Heart left ventricle (tissue), 13 donors: Measurements from ENCODE around the gene UBA5.

ENCODE experiments used
- POLR2A ChIP-seq, 2 donors: fragments of 450-650 bp; IDR thresholded peaks; one replicate each; pipeline ENCODE4 v1.6.1; 2017; ENCODE audit warnings: antibody characterized with exemption in 2 of 2, mild to moderate bottlenecking in 2 of 2, moderate library complexity in 2 of 2
- TF ChIP-seq, protein P1 (sequence below), 12 donors: fragments of 200-600 bp; sonication (generic) in 4 of 12; IDR thresholded peaks; one replicate each; pipeline versions ENCODE4 v1.5.0 to v1.8.0; 2018 to 2022; ENCODE audit warnings: antibody characterized with exemption in 12 of 12, mild to moderate bottlenecking in 5 of 12
- donor health status: ischemic (EF 13 %, LVEDD 7.1; RV severe dilation, severe dysfunction).
- donor health status: DM: no; HTN: yes; CAD: no.
- donor health status: DM: no; HTN: no; CAD: no.
- donor health status: ischemic (EF 25% LVEDD 6.9; RV normal size, moderate dysfunction).
- donor health status: ischemic (EF 25% LVEDD 5.7; RV mildly dilated, moderate dysfunction).
- donor health status: ischemic (EF 35%, LVEDD 5.7; RV mildly dilated, moderate dysfunction).
- donor health status: nonischemic (EF 11% LVEDD 7.7; RV severe dilation, severe dysfunction).
- donor health status: DM: yes; HTN: yes; CAD: no.
- donor health status: PGD.
- donor health status: ischemic (EF 29% LVEDD 5.4; RV normal size, mild dysfunction).
- donor health status: nonischemic (EF 23%, LVEDD 6.1; RV moderate dilation, normal function).

DNA sequence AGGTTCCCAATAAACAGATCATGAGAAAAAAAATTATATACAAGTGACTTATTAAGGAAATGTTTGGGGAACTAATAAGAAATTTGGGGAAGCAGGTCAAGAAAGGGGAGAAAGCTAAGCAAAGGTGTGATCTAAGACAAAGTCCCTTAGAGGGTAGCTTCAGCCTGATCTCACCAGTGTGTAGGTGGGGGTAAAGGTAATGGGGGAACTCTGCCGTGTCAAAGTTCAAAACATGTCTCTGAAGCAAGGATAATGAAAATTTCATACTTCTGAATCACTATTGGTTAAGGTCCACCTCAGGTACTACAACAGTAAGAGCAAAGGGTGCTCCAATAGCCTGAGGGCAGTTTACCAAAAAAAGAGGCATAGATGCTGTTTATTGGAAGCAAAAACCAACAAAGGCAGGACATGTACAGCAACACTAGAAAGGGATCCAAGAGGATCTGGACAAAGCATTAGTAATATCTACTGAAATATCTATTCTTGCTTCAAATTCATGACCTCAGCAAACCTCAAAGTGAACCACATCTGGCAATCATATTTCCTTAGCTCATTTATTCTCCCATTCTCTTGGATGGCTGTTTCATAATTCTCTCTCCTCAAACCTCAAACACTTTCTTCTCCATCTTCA lies 7.4 kb upstream of the UBA5 start:
- TF ChIP-seq, protein P1, sequence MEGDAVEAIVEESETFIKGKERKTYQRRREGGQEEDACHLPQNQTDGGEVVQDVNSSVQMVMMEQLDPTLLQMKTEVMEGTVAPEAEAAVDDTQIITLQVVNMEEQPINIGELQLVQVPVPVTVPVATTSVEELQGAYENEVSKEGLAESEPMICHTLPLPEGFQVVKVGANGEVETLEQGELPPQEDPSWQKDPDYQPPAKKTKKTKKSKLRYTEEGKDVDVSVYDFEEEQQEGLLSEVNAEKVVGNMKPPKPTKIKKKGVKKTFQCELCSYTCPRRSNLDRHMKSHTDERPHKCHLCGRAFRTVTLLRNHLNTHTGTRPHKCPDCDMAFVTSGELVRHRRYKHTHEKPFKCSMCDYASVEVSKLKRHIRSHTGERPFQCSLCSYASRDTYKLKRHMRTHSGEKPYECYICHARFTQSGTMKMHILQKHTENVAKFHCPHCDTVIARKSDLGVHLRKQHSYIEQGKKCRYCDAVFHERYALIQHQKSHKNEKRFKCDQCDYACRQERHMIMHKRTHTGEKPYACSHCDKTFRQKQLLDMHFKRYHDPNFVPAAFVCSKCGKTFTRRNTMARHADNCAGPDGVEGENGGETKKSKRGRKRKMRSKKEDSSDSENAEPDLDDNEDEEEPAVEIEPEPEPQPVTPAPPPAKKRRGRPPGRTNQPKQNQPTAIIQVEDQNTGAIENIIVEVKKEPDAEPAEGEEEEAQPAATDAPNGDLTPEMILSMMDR (IDR thresholded peaks at IDR 0.05) = no peak
- no peak for TF ChIP-seq POLR2A (IDR thresholded peaks at IDR 0.05)
